Neural progenitor cell (in vitro differentiated cells): ENCODE measurements around the gene SCO2. TPM values are rescaled to one million over a fixed set of nuclear protein-coding genes. Genes with fewer than 3 reads are reported as not detected.

Experiments
- DNase-seq: peaks from one replicate; pipeline ENCODE4 v3.0.0-alpha.2; 2016; ENCODE audit warnings: low spot score
- H2AFZ ChIP-seq: fragments of 200-600 bp; sonication (generic); replicated peaks from 2 replicates; pipeline ENCODE4 v1.6.1; 2016; ENCODE audit warnings: antibody characterized with exemption
- H3F3A ChIP-seq: fragments of 200-600 bp; sonication (generic); 2 replicates; pipeline ENCODE4 v1.6.1; 2016; ENCODE audit warnings: antibody characterized with exemption, low read depth
- H3K27ac ChIP-seq: fragments of 200-600 bp; sonication (generic); 2 replicates; pipeline ENCODE4 v1.5.1; 2016; ENCODE audit warnings: mild to moderate bottlenecking
- H3K27me3 ChIP-seq: fragments of 200-600 bp; sonication (generic); 2 replicates; pipeline ENCODE4 v1.6.1; 2016; ENCODE audit warnings: mild to moderate bottlenecking, moderate library complexity
- H3K36me3 ChIP-seq: fragments of 200-600 bp; sonication (generic); 2 replicates; pipeline ENCODE4 v1.5.1; 2016
- H3K4me1 ChIP-seq: fragments of 200-600 bp; sonication (generic); 2 replicates; pipeline ENCODE4 v1.6.1; 2016; ENCODE audit warnings: mixed run types
- H3K4me2 ChIP-seq: fragments of 200-600 bp; sonication (generic); 2 replicates; pipeline ENCODE4 v1.6.1; 2016
- H3K4me3 ChIP-seq: fragments of 200-600 bp; sonication (generic); 2 replicates; pipeline ENCODE4 v1.5.1; 2016
- H3K79me2 ChIP-seq: fragments of 200-600 bp; sonication (generic); 2 replicates; pipeline ENCODE4 v1.6.1; 2016; ENCODE audit warnings: low read depth
- H3K9ac ChIP-seq: fragments of 200-600 bp; sonication (generic); 2 replicates; pipeline ENCODE4 v1.6.1; 2016
- H3K9me3 ChIP-seq: fragments of 200-600 bp; sonication (generic); 2 replicates; pipeline ENCODE4 v1.5.1; 2016; ENCODE audit warnings: low read depth
- H4K20me1 ChIP-seq: fragments of 200-600 bp; sonication (generic); 2 replicates; pipeline ENCODE4 v1.6.1; 2016; ENCODE audit warnings: low read depth
- H3K27ac Mint-ChIP-seq: 3 replicates; pipeline ENCODE4 v1.8.0; 2021; ENCODE audit warnings: mixed read lengths
- H3K27me3 Mint-ChIP-seq: 2 replicates; pipeline ENCODE4 v1.8.0; 2022; ENCODE audit warnings: low read depth, mild to moderate bottlenecking, inconsistent platforms, moderate library complexity, mixed read lengths; ENCODE audit not compliant: insufficient read depth
- H3K36me3 Mint-ChIP-seq: 3 replicates; pipeline ENCODE4 v1.8.0; 2021; ENCODE audit warnings: mixed read lengths
- H3K4me1 Mint-ChIP-seq: 3 replicates; pipeline ENCODE4 v1.8.0; 2021; ENCODE audit warnings: mixed read lengths
- H3K4me3 Mint-ChIP-seq: 3 replicates; pipeline ENCODE4 v1.8.0; 2021; ENCODE audit warnings: mild to moderate bottlenecking, moderate library complexity, mixed read lengths
- H3K9me3 Mint-ChIP-seq: 3 replicates; pipeline ENCODE4 v1.8.0; 2020; ENCODE audit warnings: mixed read lengths
- EZH2 ChIP-seq: fragments of 200-600 bp; sonication (generic); IDR thresholded peaks from 2 replicates; pipeline ENCODE4 v1.6.1; 2017; ENCODE audit warnings: antibody characterized with exemption, mild to moderate bottlenecking, moderate library complexity
- EZH2phosphoT487 ChIP-seq: fragments of 200-600 bp; sonication (generic); IDR thresholded peaks from 2 replicates; pipeline ENCODE4 v1.6.1; 2017; ENCODE audit warnings: antibody characterized with exemption
- total RNA-seq: library from RNA; depleted of rRNA; stranded (reverse); fragments of >200 nt; gene quantifications from 2 replicates; pipeline ENCODE4 v1.2.3, GENCODE V29; 2015; ENCODE audit warnings: low replicate concordance
- TF ChIP-seq, protein P1 (sequence below): fragments of 200-600 bp; sonication (generic); IDR thresholded peaks from 2 replicates; pipeline ENCODE4 v1.5.1; 2017; ENCODE audit warnings: antibody characterized with exemption, mild to moderate bottlenecking

The SCO2 gene
- total RNA-seq, 1 donor from 2014 or later, result not detected

DNA sequence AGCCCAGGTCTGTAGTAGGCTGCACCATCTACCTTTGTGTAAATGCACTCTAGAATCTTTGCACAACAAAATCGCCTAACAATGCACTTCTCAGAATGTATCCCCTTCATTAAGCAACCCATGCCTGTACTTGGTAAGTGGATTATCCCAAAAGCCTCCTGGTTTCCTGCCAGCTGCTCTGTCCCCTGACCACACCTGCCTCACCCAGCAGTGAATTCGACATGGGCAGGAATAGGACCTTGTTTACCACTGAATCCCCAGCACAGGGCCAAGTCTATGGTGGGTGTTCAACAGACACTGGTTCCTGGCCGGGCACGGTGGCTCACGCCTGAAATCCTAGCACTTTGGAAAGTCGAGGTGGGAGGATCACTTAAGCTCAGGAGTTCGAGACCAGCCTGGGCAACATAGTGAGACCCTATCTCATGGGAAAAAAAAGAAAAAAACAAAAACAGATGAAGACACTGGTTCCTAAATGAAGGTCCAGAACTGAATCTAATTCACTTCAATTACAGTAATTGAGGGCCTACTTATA is 42.4 kb upstream of the SCO2 start:
- Histone ChIP-seq H3K36me3 (no peaks in the 10 kb centered on the region), H3K9me3 (no peaks in the 10 kb centered on the region), H3K79me2 (no peaks in the 10 kb centered on the region), H4K20me1 (no peaks in the 10 kb centered on the region), H2AFZ (no peak overlapping the region), H3K27ac (no peak overlapping the region), H3K4me3 (no peak overlapping the region), H3F3A (peaks cover 5% of the 10 kb centered on the region), H3K4me2 (no peak overlapping the region), H3K4me1 (peaks cover 5% of the 10 kb centered on the region), H3K27me3 (peaks cover 20% of the 10 kb centered on the region), H3K9ac (no peak overlapping the region)
- Mint-ChIP-seq H3K27ac (no peak overlapping the region), H3K4me1 (peaks cover 11% of the 10 kb centered on the region), H3K27me3 (peaks cover 6% of the 10 kb centered on the region), H3K9me3 (no peaks in the 10 kb centered on the region), H3K4me3 (no peak overlapping the region), H3K36me3 (peaks cover 16% of the 10 kb centered on the region)
- no peak for DNase-seq
- TF ChIP-seq EZH2 (no peak), EZH2phosphoT487 (no peak)
- TF ChIP-seq, protein P1, sequence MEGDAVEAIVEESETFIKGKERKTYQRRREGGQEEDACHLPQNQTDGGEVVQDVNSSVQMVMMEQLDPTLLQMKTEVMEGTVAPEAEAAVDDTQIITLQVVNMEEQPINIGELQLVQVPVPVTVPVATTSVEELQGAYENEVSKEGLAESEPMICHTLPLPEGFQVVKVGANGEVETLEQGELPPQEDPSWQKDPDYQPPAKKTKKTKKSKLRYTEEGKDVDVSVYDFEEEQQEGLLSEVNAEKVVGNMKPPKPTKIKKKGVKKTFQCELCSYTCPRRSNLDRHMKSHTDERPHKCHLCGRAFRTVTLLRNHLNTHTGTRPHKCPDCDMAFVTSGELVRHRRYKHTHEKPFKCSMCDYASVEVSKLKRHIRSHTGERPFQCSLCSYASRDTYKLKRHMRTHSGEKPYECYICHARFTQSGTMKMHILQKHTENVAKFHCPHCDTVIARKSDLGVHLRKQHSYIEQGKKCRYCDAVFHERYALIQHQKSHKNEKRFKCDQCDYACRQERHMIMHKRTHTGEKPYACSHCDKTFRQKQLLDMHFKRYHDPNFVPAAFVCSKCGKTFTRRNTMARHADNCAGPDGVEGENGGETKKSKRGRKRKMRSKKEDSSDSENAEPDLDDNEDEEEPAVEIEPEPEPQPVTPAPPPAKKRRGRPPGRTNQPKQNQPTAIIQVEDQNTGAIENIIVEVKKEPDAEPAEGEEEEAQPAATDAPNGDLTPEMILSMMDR, result no peak

DNA sequence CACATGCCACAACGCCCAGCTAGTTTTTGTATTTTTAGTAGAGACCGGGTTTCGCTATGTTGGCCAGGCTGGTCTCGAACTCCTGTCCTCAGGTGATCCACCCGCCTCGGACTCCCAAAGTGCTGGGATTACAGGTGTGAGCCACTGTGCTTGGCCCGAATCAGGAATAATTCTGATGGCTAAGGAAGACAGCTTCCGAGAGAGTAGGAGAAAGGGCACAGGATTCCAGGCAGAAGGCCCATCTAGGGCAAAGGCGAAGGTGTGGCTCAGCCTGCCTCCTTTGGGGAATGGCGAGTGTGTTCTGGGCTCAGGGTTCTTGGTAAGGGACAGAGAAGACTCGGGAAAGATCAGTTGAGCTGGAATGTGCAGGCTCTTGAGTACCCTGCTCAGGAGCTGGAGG is 38.9 kb upstream of the SCO2 start:
- Histone ChIP-seq H3K9me3 (no peaks in the 10 kb centered on the region), H3K4me3 (no peak overlapping the region), H3K4me1 (peaks cover 5% of the 10 kb centered on the region), H4K20me1 (no peaks in the 10 kb centered on the region), H3F3A (peaks cover 11% of the 10 kb centered on the region), H3K27ac (no peak overlapping the region), H3K27me3 (peaks cover 25% of the 10 kb centered on the region), H3K79me2 (no peaks in the 10 kb centered on the region), H2AFZ (no peak overlapping the region), H3K36me3 (no peaks in the 10 kb centered on the region), H3K9ac (no peak overlapping the region), H3K4me2 (no peak overlapping the region)
- no peak overlapping the region for H3K27ac Mint-ChIP-seq
- H3K4me1 Mint-ChIP-seq, result peaks cover 11% of the 10 kb centered on the region
- no peak for TF ChIP-seq EZH2phosphoT487
- TF ChIP-seq, protein P1, result no peak
- TF ChIP-seq EZH2, result no peak
- H3K4me3 Mint-ChIP-seq, result peak overlapping the region; percentile 64
- no peaks in the 10 kb centered on the region for H3K9me3 Mint-ChIP-seq
- H3K36me3 Mint-ChIP-seq, result peaks cover 3% of the 10 kb centered on the region
- DNase-seq, result no peak
- peaks cover 10% of the 10 kb centered on the region for H3K27me3 Mint-ChIP-seq

DNA sequence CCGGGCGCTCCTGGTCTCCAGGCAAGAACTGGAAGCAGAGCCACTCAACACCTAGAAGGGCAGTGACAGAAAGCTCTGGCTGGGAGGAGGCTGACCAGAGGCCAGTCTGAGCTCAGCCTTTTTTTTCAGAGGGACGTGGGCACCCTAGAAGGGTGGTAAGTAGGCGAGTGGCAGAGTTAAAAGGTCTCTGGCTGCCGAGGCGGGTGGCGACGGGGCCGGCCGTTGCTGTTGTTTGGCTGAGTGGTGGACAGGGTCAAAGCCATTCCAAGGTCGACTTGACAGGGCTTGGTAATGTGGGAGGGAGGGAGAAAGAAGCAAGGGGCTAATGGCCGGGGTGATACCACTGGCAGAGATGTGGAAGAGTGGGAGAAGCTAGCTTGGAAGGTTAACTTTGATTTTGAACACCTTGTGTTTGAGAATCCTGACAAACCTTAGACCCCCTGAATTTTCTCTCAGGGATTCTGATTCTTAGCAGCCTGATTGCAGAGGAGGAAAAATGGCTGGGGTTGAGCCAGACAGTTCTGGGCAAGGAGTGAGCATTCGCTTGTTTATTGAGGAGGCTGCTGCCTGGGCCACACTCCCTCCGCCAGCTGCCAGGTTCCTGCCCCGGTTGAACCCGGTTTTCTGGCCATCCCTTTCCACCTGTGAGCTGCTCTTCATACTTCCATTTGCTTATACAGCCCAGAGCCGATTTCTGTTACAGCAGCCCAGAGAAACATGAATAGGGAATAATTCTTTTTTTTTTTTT is 38.2 kb upstream of the SCO2 start:
- Mint-ChIP-seq H3K27ac (peak overlapping the region; percentile 57), H3K9me3 (no peaks in the 10 kb centered on the region), H3K4me1 (peaks cover 11% of the 10 kb centered on the region), H3K36me3 (peaks cover 3% of the 10 kb centered on the region), H3K4me3 (peak overlapping the region; percentile 95), H3K27me3 (peaks cover 12% of the 10 kb centered on the region)
- Histone ChIP-seq H3K27ac (no peak overlapping the region), H3K79me2 (no peaks in the 10 kb centered on the region), H4K20me1 (no peaks in the 10 kb centered on the region), H3K4me1 (peaks cover 5% of the 10 kb centered on the region), H3F3A (peaks cover 11% of the 10 kb centered on the region), H3K27me3 (peaks cover 25% of the 10 kb centered on the region), H3K4me2 (peak overlapping the region; percentile 94), H3K9ac (no peak overlapping the region), H3K36me3 (no peaks in the 10 kb centered on the region), H3K9me3 (no peaks in the 10 kb centered on the region), H3K4me3 (peak overlapping the region; percentile 82), H2AFZ (peak overlapping the region; percentile 95)
- TF ChIP-seq EZH2, result no peak
- TF ChIP-seq, protein P1, result no peak
- no peak for TF ChIP-seq EZH2phosphoT487
- DNase-seq, result no peak
